Epidermal melanocyte (primary cell): Measurements from ENCODE around the gene VIPR2.
"Not testable (repeated sequence)": the region's sequence is repeated elsewhere in the genome, so short reads cannot be mapped to it uniquely, and the experiment has no call there.

Experiments used
- DNase-seq: peaks from one replicate; pipeline ENCODE4 v3.0.0; 2011; ENCODE audit warnings: low spot score; ENCODE audit not compliant: insufficient read length

The VIPR2 gene

GRCh38 chr7:159105832-159106811 lies 38.5 kb downstream of the VIPR2 start:
- no peak for DNase-seq

- no peak for DNase-seq
Measured at GRCh38 chr7:159105066-159105780, 39.4 kb downstream of the VIPR2 start.

- no peak for DNase-seq
Measured at GRCh38 chr7:159104188-159104920, 40.3 kb downstream of the VIPR2 start.

GRCh38 chr7:159103382-159104187 lies 41.1 kb downstream of the VIPR2 start:
- no peak for DNase-seq

GRCh38 chr7:159102681-159103381 lies 41.8 kb downstream of the VIPR2 start:
- no peak for DNase-seq

- DNase-seq: not testable (repeated sequence)
Measured at GRCh38 chr7:159101661-159102091, 43.0 kb downstream of the VIPR2 start.

GRCh38 chr7:159101083-159101395 lies 43.6 kb downstream of the VIPR2 start:
- DNase-seq: not testable (repeated sequence)

GRCh38 chr7:159100281-159101082 lies 44.2 kb downstream of the VIPR2 start:
- DNase-seq: not testable (repeated sequence)

- no peak for DNase-seq
Measured at GRCh38 chr7:159099711-159100231, 44.9 kb downstream of the VIPR2 start.

- no peak for DNase-seq
Measured at GRCh38 chr7:159098811-159099655, 45.6 kb downstream of the VIPR2 start.

- DNase-seq: no peak
Measured at GRCh38 chr7:159098424-159098786, 46.3 kb downstream of the VIPR2 start.

GRCh38 chr7:159097661-159098423 lies 46.8 kb downstream of the VIPR2 start:
- no peak for DNase-seq

GRCh38 chr7:159096736-159097581 lies 47.7 kb downstream of the VIPR2 start:
- no peak for DNase-seq

GRCh38 chr7:159095979-159096411 lies 48.7 kb downstream of the VIPR2 start:
- DNase-seq: no peak

GRCh38 chr7:159094919-159095915 lies 49.5 kb downstream of the VIPR2 start:
- DNase-seq: no peak
